ENCODE measurements around the gene TOM1L2. TPM values are rescaled to one million over a fixed set of nuclear protein-coding genes. Genes with fewer than 3 reads are reported as not detected.
"Not testable (repeated sequence)": the region's sequence is repeated elsewhere in the genome, so short reads cannot be mapped to it uniquely, and the experiment has no call there.

Gene TOM1L2
- total RNA-seq, 2 donors from 2014 or later = 16.3 to 19.8 TPM

GRCh38 chr17:17960500-17961030, 11.6 kb downstream of the TOM1L2 start:
- Mint-ChIP-seq H3K27ac (peak overlapping the region; percentile 98 to 99), H3K36me3 (peaks cover 7 to 13% of the 10 kb centered on the region in 2 donors), H3K9me3 (peaks cover 3 to 6% of the 10 kb centered on the region in 2 donors)
- ATAC-seq = no peak
- DNase-seq (ENCODE audit: low spot score in 2 of 2) = no peak

- ATAC-seq = peak; percentile 33 to 65
- Mint-ChIP-seq H3K27ac (peak overlapping the region; percentile 98 to 99), H3K9me3 (peaks cover 3 to 6% of the 10 kb centered on the region in 2 donors), H3K36me3 (peaks cover 8 to 21% of the 10 kb centered on the region in 2 donors)
- peak in 1 of 2 donors; percentile 66 for DNase-seq (ENCODE audit: low spot score in 2 of 2)
Observed at GRCh38 chr17:17959520-17960361, 12.5 kb downstream of the TOM1L2 start.

GRCh38 chr17:17958982-17959381, 13.2 kb downstream of the TOM1L2 start:
- no peak for ATAC-seq
- H3K27ac Mint-ChIP-seq = peak overlapping the region; percentile 98 to 99
- H3K9me3 Mint-ChIP-seq = peaks cover 3 to 6% of the 10 kb centered on the region in 2 donors
- DNase-seq (ENCODE audit: low spot score in 2 of 2) = no peak
- H3K36me3 Mint-ChIP-seq = peaks cover 8 to 23% of the 10 kb centered on the region in 2 donors

GRCh38 chr17:17957584-17957916, 14.7 kb downstream of the TOM1L2 start:
- peaks cover 3 to 6% of the 10 kb centered on the region in 2 donors for H3K9me3 Mint-ChIP-seq
- peaks cover 8 to 23% of the 10 kb centered on the region in 2 donors for H3K36me3 Mint-ChIP-seq
- ATAC-seq = no peak
- DNase-seq (ENCODE audit: low spot score in 2 of 2) = no peak
- H3K27ac Mint-ChIP-seq = peak overlapping the region; percentile 98 to 99

- not testable (repeated sequence) for ATAC-seq
Observed at GRCh38 chr17:17955790-17956341, 16.3 kb downstream of the TOM1L2 start.

GRCh38 chr17:17954079-17954478, 18.1 kb downstream of the TOM1L2 start:
- no peak overlapping the region for H3K27ac Mint-ChIP-seq
- peaks cover 8 to 17% of the 10 kb centered on the region in 2 donors for H3K36me3 Mint-ChIP-seq
- peaks cover 3 to 6% of the 10 kb centered on the region in 2 donors for H3K9me3 Mint-ChIP-seq
- no peak for ATAC-seq
- DNase-seq (ENCODE audit: low spot score in 2 of 2) = no peak

More at GRCh38 chr17:17955790-17956341, 16.3 kb downstream of the TOM1L2 start:
- not testable (repeated sequence) for DNase-seq (ENCODE audit: low spot score in 2 of 2); H3K9me3 Mint-ChIP-seq
- Mint-ChIP-seq H3K27ac (peak overlapping the region; percentile 53 to 84), H3K36me3 (peaks cover 8 to 21% of the 10 kb centered on the region in 2 donors)

GRCh38 chr17:17952691-17953090, 19.5 kb downstream of the TOM1L2 start:
- Mint-ChIP-seq H3K27ac (no peak overlapping the region), H3K9me3 (peaks cover 3 to 6% of the 10 kb centered on the region in 2 donors), H3K36me3 (peaks cover 8 to 17% of the 10 kb centered on the region in 2 donors)
- ATAC-seq = no peak
- no peak for DNase-seq (ENCODE audit: low spot score in 2 of 2)

- peaks cover 8 to 17% of the 10 kb centered on the region in 2 donors for H3K36me3 Mint-ChIP-seq
- peaks cover 3 to 6% of the 10 kb centered on the region in 2 donors for H3K9me3 Mint-ChIP-seq
- no peak for ATAC-seq
- no peak for DNase-seq (ENCODE audit: low spot score in 2 of 2)
- peak overlapping the region in 1 of 2 donors; percentile 36 for H3K27ac Mint-ChIP-seq
Observed at GRCh38 chr17:17951524-17951923, 20.7 kb downstream of the TOM1L2 start.

- peaks cover 4 to 12% of the 10 kb centered on the region in 2 donors for H3K36me3 Mint-ChIP-seq
- DNase-seq (ENCODE audit: low spot score in 2 of 2) = no peak
- no peak for ATAC-seq
- H3K27ac Mint-ChIP-seq = no peak overlapping the region
- H3K9me3 Mint-ChIP-seq = peaks cover 0 to 2% of the 10 kb centered on the region in 2 donors
Observed at GRCh38 chr17:17950806-17951205, 21.4 kb downstream of the TOM1L2 start.

- DNase-seq (ENCODE audit: low spot score in 2 of 2) = no peak
- H3K36me3 Mint-ChIP-seq = peaks cover 0 to 7% of the 10 kb centered on the region in 2 donors
- no peak for ATAC-seq
- H3K27ac Mint-ChIP-seq = peak overlapping the region in 1 of 2 donors; percentile 12
- no peaks in the 10 kb centered on the region for H3K9me3 Mint-ChIP-seq
Observed at GRCh38 chr17:17950347-17950746, 21.9 kb downstream of the TOM1L2 start.

- DNase-seq (ENCODE audit: low spot score in 2 of 2) = no peak
- peak overlapping the region in 1 of 2 donors; percentile 88 for H3K27ac Mint-ChIP-seq
- H3K9me3 Mint-ChIP-seq = no peaks in the 10 kb centered on the region
- no peaks in the 10 kb centered on the region for H3K36me3 Mint-ChIP-seq
- peak; percentile 31 to 93 for ATAC-seq
Observed at GRCh38 chr17:17947966-17948365, 24.2 kb downstream of the TOM1L2 start.

GRCh38 chr17:17947309-17947708, 24.9 kb downstream of the TOM1L2 start:
- ATAC-seq = no peak
- H3K9me3 Mint-ChIP-seq = no peaks in the 10 kb centered on the region
- peak overlapping the region in 1 of 2 donors; percentile 57 for H3K27ac Mint-ChIP-seq
- no peak for DNase-seq (ENCODE audit: low spot score in 2 of 2)
- H3K36me3 Mint-ChIP-seq = no peaks in the 10 kb centered on the region

GRCh38 chr17:17946093-17946492, 26.1 kb downstream of the TOM1L2 start:
- DNase-seq (ENCODE audit: low spot score in 2 of 2) (no peak), ATAC-seq (no peak)
- Mint-ChIP-seq H3K36me3 (no peaks in the 10 kb centered on the region), H3K9me3 (no peaks in the 10 kb centered on the region), H3K27ac (peak overlapping the region in 1 of 2 donors; percentile 57)

GRCh38 chr17:17944743-17945142, 27.5 kb downstream of the TOM1L2 start:
- no peak for DNase-seq (ENCODE audit: low spot score in 2 of 2)
- Mint-ChIP-seq H3K36me3 (no peaks in the 10 kb centered on the region), H3K9me3 (no peaks in the 10 kb centered on the region), H3K27ac (no peak overlapping the region)
- no peak for ATAC-seq

- Mint-ChIP-seq H3K27ac (no peak overlapping the region), H3K36me3 (no peaks in the 10 kb centered on the region), H3K9me3 (no peaks in the 10 kb centered on the region)
- ATAC-seq (no peak), DNase-seq (ENCODE audit: low spot score in 2 of 2) (no peak)
Observed at GRCh38 chr17:17944242-17944641, 28.0 kb downstream of the TOM1L2 start.

- H3K36me3 Mint-ChIP-seq = no peaks in the 10 kb centered on the region
- H3K27ac Mint-ChIP-seq = no peak overlapping the region
- DNase-seq (ENCODE audit: low spot score in 2 of 2) (no peak), ATAC-seq (no peak)
- no peaks in the 10 kb centered on the region for H3K9me3 Mint-ChIP-seq
Observed at GRCh38 chr17:17943281-17943984, 28.8 kb downstream of the TOM1L2 start.

GRCh38 chr17:17942846-17943245, 29.4 kb downstream of the TOM1L2 start:
- ATAC-seq = no peak
- Mint-ChIP-seq H3K9me3 (no peaks in the 10 kb centered on the region), H3K36me3 (no peaks in the 10 kb centered on the region), H3K27ac (no peak overlapping the region)
- DNase-seq (ENCODE audit: low spot score in 2 of 2) = no peak
